Kidney (tissue), 14 donors: ENCODE results near the gene SLC46A2. TPM values are rescaled to one million over a fixed set of nuclear protein-coding genes. Genes with fewer than 3 reads are reported as not detected.

ENCODE experiments used
- DNase-seq, 5 donors: peaks; one replicate each; pipeline ENCODE4 v3.0.0-alpha.2; 2013 to 2020
- FAIRE-seq: peaks from 2 replicates; lab custom pipeline; 2012; peaks lifted over from hg19 to GRCh38; lab: Jason Lieb, UNC
- H3K27ac ChIP-seq, 2 donors: one replicate each; pipeline ENCODE4 v1.7.0; 2013; ENCODE audit warnings: low read depth in 2 of 2, low read length in 2 of 2, inconsistent platforms in 1 of 2
- H3K27me3 ChIP-seq: one replicate; pipeline ENCODE4 v1.7.1; 2013; ENCODE audit warnings: low read length, inconsistent platforms; ENCODE audit not compliant: control insufficient read depth, insufficient read depth
- H3K36me3 ChIP-seq, 3 donors: one replicate each; pipeline versions ENCODE4 v1.7.0 to v1.7.1; 2013; ENCODE audit warnings: low read length in 3 of 3, control low read depth in 1 of 3, inconsistent platforms in 1 of 3; ENCODE audit not compliant: insufficient read depth in 3 of 3, control insufficient read depth in 2 of 3
- H3K4me1 ChIP-seq, 3 donors: one replicate each; pipeline versions ENCODE4 v1.7.0 to v1.7.1; 2013; ENCODE audit warnings: low read length in 3 of 3, inconsistent platforms in 1 of 3, low read depth in 1 of 3; ENCODE audit not compliant: control insufficient read depth in 2 of 3, insufficient read depth in 2 of 3
- H3K4me3 ChIP-seq, 3 donors: one replicate each; pipeline versions ENCODE4 v1.7.0 to v1.8.1; 2013; ENCODE audit warnings: low read length in 3 of 3, control low read depth in 1 of 3, inconsistent platforms in 1 of 3
- H3K9ac ChIP-seq, 3 donors: one replicate each; pipeline versions ENCODE4 v1.7.0 to v1.7.1; 2013; ENCODE audit warnings: low read length in 3 of 3, control low read depth in 1 of 3, inconsistent platforms in 1 of 3
- H3K9me3 ChIP-seq, 3 donors: one replicate each; pipeline versions ENCODE4 v1.7.0 to v1.7.1; 2013; ENCODE audit warnings: low read length in 3 of 3, control low read depth in 1 of 3, inconsistent platforms in 1 of 3; ENCODE audit not compliant: control insufficient read depth in 2 of 3, insufficient read depth in 1 of 3
- intact Hi-C: fragments of 100-400 bp; cut with DNase I; formaldehyde crosslinking; loops from one replicate; pipeline ENCODE4 v1.11.1; 2022
- polyA plus RNA-seq: library from polyadenylated mRNA; stranded (reverse); fragments of 350-450 nt; fragmentation: Illumina TruSeq; extraction: RNeasy Lipid Tissue Mini Kit (QIAGEN cat#74804); gene quantifications from one replicate; pipeline ENCODE4 v1.2.3, GENCODE V29; 2014; ENCODE audit warnings: low read depth, low replicate concordance; ENCODE audit not compliant: insufficient read depth
- total RNA-seq: library from RNA; stranded (reverse); fragmentation: NEBNext Ultra II Directional; extraction: Animal tissue kit (Norgen Biotek cat#: 25700); gene quantifications from one replicate; pipeline ENCODE4 v1.2.1, GENCODE V29; 2021
- TF ChIP-seq, protein P1 (sequence below): IDR thresholded peaks from 3 replicates; pipeline ENCODE4 v1.5.1; 2012; ENCODE audit warnings: mild to moderate bottlenecking, moderate library complexity, borderline replicate concordance; ENCODE audit not compliant: insufficient read depth; ENCODE audit errors: extremely low read depth
- donor health status: control.
- donor health status: control.
- donor health status: control.
- donor health status: control.
- donor health status: control.
- donor health status: DM: yes; HTN: yes; CAD: no.
- donor health status: Normal renal cell carcinoma (clear cell type).

SLC46A2 gene
- total and polyA plus RNA-seq, 2 donors from 2014 or later = 0.66 TPM; not detected in 1

DNA sequence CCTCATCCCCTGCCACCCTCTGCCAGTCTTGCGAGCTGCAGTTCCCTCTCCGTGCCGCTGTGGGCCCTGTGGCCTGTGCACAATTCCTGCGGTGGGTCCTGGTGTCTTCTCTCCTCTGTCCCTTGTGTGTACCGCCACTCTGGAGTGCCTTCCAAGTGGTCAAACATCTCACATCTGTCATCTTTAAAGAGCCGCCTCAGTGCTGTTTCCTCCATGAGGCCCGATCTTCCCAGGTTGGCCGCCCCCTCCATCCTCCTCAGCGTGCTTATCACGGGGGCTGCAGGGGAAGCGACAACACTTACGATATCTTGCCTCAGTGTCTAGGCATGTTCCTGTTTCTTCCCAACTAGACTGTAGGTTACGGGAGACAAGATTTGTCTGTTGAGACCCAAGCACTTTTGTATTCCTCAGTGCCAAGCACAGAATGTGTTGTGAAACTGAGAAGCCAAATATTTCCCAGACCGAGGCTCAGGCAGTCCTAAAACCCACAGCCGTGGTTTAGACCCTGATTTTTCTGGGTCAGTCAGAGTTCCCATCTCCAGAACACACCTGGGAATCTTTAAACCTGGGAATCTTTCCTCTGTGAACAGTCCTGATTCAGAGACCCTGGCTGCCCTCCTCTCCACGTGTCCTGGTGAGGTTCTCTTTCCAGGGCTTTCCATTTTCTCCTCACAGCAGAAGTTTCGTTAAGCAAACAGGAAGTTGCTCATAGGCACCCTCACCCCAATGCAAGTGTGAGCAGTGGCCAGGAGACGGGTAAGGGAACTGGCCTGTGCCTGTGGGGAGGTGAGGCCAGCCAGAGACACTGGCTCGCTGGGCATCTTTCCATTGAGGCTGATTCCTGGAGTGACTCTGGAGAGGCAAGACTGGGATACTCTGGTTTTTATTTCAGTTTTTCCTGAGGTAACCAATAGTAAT is 28.8 kb downstream of the SLC46A2 start:
- Histone ChIP-seq H3K27me3 (no peaks in the 10 kb centered on the region), H3K36me3 (peaks cover 0 to 8% (median 6%) of the 10 kb centered on the region in 3 donors), H3K27ac (peak overlapping the region in 1 of 2 donors; percentile 26), H3K4me3 (no peak overlapping the region), H3K9ac (no peak overlapping the region), H3K4me1 (no peaks in the 10 kb centered on the region), H3K9me3 (no peaks in the 10 kb centered on the region)
- TF ChIP-seq, protein P1, sequence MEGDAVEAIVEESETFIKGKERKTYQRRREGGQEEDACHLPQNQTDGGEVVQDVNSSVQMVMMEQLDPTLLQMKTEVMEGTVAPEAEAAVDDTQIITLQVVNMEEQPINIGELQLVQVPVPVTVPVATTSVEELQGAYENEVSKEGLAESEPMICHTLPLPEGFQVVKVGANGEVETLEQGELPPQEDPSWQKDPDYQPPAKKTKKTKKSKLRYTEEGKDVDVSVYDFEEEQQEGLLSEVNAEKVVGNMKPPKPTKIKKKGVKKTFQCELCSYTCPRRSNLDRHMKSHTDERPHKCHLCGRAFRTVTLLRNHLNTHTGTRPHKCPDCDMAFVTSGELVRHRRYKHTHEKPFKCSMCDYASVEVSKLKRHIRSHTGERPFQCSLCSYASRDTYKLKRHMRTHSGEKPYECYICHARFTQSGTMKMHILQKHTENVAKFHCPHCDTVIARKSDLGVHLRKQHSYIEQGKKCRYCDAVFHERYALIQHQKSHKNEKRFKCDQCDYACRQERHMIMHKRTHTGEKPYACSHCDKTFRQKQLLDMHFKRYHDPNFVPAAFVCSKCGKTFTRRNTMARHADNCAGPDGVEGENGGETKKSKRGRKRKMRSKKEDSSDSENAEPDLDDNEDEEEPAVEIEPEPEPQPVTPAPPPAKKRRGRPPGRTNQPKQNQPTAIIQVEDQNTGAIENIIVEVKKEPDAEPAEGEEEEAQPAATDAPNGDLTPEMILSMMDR = no peak
- intact Hi-C loops = no loop called here
- DNase-seq (no peak), FAIRE-seq (no peak)

DNA sequence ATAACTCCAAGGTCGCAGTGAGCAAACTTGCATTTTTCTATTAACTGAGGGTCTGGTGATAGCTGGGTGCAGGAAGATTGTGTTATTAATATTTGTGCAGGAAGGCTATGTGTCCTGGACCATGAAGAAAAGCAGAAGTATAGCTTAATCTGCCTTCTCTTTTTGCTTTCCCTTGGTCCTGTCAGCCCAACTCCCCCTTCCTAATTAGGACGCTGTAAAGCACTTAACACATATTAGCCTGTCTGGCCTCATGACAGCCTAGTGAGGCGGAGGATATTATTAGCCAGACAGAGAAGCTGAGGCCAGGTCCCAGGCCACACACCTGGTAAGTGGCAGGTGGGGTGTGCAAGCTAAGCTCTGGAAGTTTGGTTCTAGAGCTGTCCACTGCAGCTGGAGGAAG is 29.5 kb downstream of the SLC46A2 start:
- FAIRE-seq = no peak
- no peaks in the 10 kb centered on the region for H3K4me1 ChIP-seq
- TF ChIP-seq, protein P1 = no peak
- H3K9ac ChIP-seq = no peak overlapping the region
- no peaks in the 10 kb centered on the region for H3K9me3 ChIP-seq
- intact Hi-C loops = no loop called here
- DNase-seq = no peak
- H3K27ac ChIP-seq = no peak overlapping the region
- no peak overlapping the region for H3K4me3 ChIP-seq
- H3K27me3 ChIP-seq = no peaks in the 10 kb centered on the region
- H3K36me3 ChIP-seq = peaks cover 0 to 8% (median 6%) of the 10 kb centered on the region in 3 donors

DNA sequence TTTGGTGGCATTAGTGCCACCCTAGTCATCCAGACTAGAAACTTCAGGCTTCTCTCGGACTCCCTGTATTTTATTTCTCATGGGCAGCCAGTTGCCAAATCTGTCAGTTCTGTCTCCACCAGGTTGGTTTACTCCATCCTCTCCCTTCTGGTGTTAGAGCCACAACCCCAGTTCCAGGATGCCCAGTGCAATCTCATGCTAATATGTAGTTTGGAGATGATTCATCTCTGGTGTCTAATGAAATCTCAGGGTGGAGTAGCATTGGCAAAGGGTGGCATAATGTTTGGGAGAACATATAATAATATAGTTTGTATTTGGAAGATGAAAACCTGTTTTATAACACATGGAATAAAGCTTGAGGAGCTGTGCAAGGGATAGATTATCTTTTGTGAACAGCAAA is 30.2 kb downstream of the SLC46A2 start:
- peaks cover 0 to 8% (median 6%) of the 10 kb centered on the region in 3 donors for H3K36me3 ChIP-seq
- no peak overlapping the region for H3K9ac ChIP-seq
- intact Hi-C loops = no loop called here
- FAIRE-seq (no peak), DNase-seq (no peak)
- H3K4me1 ChIP-seq = no peaks in the 10 kb centered on the region
- H3K9me3 ChIP-seq = no peaks in the 10 kb centered on the region
- TF ChIP-seq, protein P1 = no peak
- H3K4me3 ChIP-seq = no peak overlapping the region
- H3K27ac ChIP-seq = no peak overlapping the region
- no peaks in the 10 kb centered on the region for H3K27me3 ChIP-seq
